Kidney (tissue), 14 donors: ENCODE measurements around the gene FADS2. TPM values are rescaled to one million over a fixed set of nuclear protein-coding genes. Genes with fewer than 3 reads are reported as not detected.

Source experiments
- DNase-seq, 5 donors: peaks; one replicate each; pipeline ENCODE4 v3.0.0-alpha.2; 2013 to 2020
- FAIRE-seq: peaks from 2 replicates; lab custom pipeline; 2012; peaks lifted over from hg19 to GRCh38; lab: Jason Lieb, UNC
- H3K27ac ChIP-seq, 2 donors: one replicate each; pipeline ENCODE4 v1.7.0; 2013; ENCODE audit warnings: low read depth in 2 of 2, low read length in 2 of 2, inconsistent platforms in 1 of 2
- H3K27me3 ChIP-seq: one replicate; pipeline ENCODE4 v1.7.1; 2013; ENCODE audit warnings: low read length, inconsistent platforms; ENCODE audit not compliant: control insufficient read depth, insufficient read depth
- H3K36me3 ChIP-seq, 3 donors: one replicate each; pipeline versions ENCODE4 v1.7.0 to v1.7.1; 2013; ENCODE audit warnings: low read length in 3 of 3, control low read depth in 1 of 3, inconsistent platforms in 1 of 3; ENCODE audit not compliant: insufficient read depth in 3 of 3, control insufficient read depth in 2 of 3
- H3K4me1 ChIP-seq, 3 donors: one replicate each; pipeline versions ENCODE4 v1.7.0 to v1.7.1; 2013; ENCODE audit warnings: low read length in 3 of 3, inconsistent platforms in 1 of 3, low read depth in 1 of 3; ENCODE audit not compliant: control insufficient read depth in 2 of 3, insufficient read depth in 2 of 3
- H3K4me3 ChIP-seq, 3 donors: one replicate each; pipeline versions ENCODE4 v1.7.0 to v1.8.1; 2013; ENCODE audit warnings: low read length in 3 of 3, control low read depth in 1 of 3, inconsistent platforms in 1 of 3
- H3K9ac ChIP-seq, 3 donors: one replicate each; pipeline versions ENCODE4 v1.7.0 to v1.7.1; 2013; ENCODE audit warnings: low read length in 3 of 3, control low read depth in 1 of 3, inconsistent platforms in 1 of 3
- H3K9me3 ChIP-seq, 3 donors: one replicate each; pipeline versions ENCODE4 v1.7.0 to v1.7.1; 2013; ENCODE audit warnings: low read length in 3 of 3, control low read depth in 1 of 3, inconsistent platforms in 1 of 3; ENCODE audit not compliant: control insufficient read depth in 2 of 3, insufficient read depth in 1 of 3
- CTCF ChIP-seq: IDR thresholded peaks from 3 replicates; pipeline ENCODE4 v1.5.1; 2012; ENCODE audit warnings: mild to moderate bottlenecking, moderate library complexity, borderline replicate concordance; ENCODE audit not compliant: insufficient read depth; ENCODE audit errors: extremely low read depth
- intact Hi-C: fragments of 100-400 bp; cut with DNase I; formaldehyde crosslinking; loops from one replicate; pipeline ENCODE4 v1.11.1; 2022
- polyA plus RNA-seq: library from polyadenylated mRNA; stranded (reverse); fragments of 350-450 nt; fragmentation: Illumina TruSeq; extraction: RNeasy Lipid Tissue Mini Kit (QIAGEN cat#74804); gene quantifications from one replicate; pipeline ENCODE4 v1.2.3, GENCODE V29; 2014; ENCODE audit warnings: low read depth, low replicate concordance; ENCODE audit not compliant: insufficient read depth
- total RNA-seq: library from RNA; stranded (reverse); fragmentation: NEBNext Ultra II Directional; extraction: Animal tissue kit (Norgen Biotek cat#: 25700); gene quantifications from one replicate; pipeline ENCODE4 v1.2.1, GENCODE V29; 2021
- donor health status: control.
- donor health status: control.
- donor health status: control.
- donor health status: control.
- donor health status: control.
- donor health status: DM: yes; HTN: yes; CAD: no.
- donor health status: Normal renal cell carcinoma (clear cell type).

The FADS2 gene
- total and polyA plus RNA-seq, 2 donors from 2014 or later: 9.8 to 49.2 TPM

GRCh38 chr11:61795459-61795858, 32.6 kb upstream of the FADS2 start:
- Histone ChIP-seq H3K9ac (no peak overlapping the region), H3K4me1 (peaks cover 3 to 13% (median 11%) of the 10 kb centered on the region in 3 donors), H3K4me3 (no peak overlapping the region), H3K27me3 (no peaks in the 10 kb centered on the region), H3K9me3 (no peaks in the 10 kb centered on the region), H3K27ac (no peak overlapping the region), H3K36me3 (no peaks in the 10 kb centered on the region)
- FAIRE-seq: no peak
- TF ChIP-seq CTCF: no peak
- no peak for DNase-seq
- intact Hi-C loops: no loop called here

- Histone ChIP-seq H3K4me1 (peaks cover 3 to 13% (median 11%) of the 10 kb centered on the region in 3 donors), H3K9ac (no peak overlapping the region), H3K27me3 (no peaks in the 10 kb centered on the region), H3K9me3 (no peaks in the 10 kb centered on the region), H3K4me3 (no peak overlapping the region), H3K27ac (no peak overlapping the region), H3K36me3 (no peaks in the 10 kb centered on the region)
- DNase-seq (no peak), FAIRE-seq (no peak)
- intact Hi-C loops: no loop called here
- no peak for TF ChIP-seq CTCF
Observed at GRCh38 chr11:61795876-61796526, 32.1 kb upstream of the FADS2 start.

GRCh38 chr11:61797263-61797944, 30.7 kb upstream of the FADS2 start:
- peak; percentile 97 for TF ChIP-seq CTCF
- Histone ChIP-seq H3K36me3 (no peaks in the 10 kb centered on the region), H3K9ac (peak overlapping the region in 1 of 3 donors; percentile 36), H3K9me3 (no peaks in the 10 kb centered on the region), H3K4me1 (peaks cover 0 to 11% (median 9%) of the 10 kb centered on the region in 3 donors), H3K27ac (peak overlapping the region in 1 of 2 donors; percentile 2), H3K4me3 (peak overlapping the region in 1 of 3 donors; percentile 3), H3K27me3 (no peaks in the 10 kb centered on the region)
- intact Hi-C loops: no loop called here
- peak; percentile 51 for FAIRE-seq
- DNase-seq: peak in 3 of 5 donors; percentile 80 to 93 (median 91)
